WTC11 (cell line): ENCODE results near the gene FAM181A. TPM values are rescaled to one million over a fixed set of nuclear protein-coding genes. Genes with fewer than 3 reads are reported as not detected.

ENCODE experiments used
- ATAC-seq: fragments of 200-7000 bp; cut with Tn5 transposase; 2 replicates; pipeline ENCODE4 v1.10.0; 2021; ENCODE audit warnings: mild to moderate bottlenecking, moderate library complexity
- CTCF ChIA-PET: fragments of 300-600 bp; sonication (Branson Sonifier 250); formaldehyde crosslinking; loops from one replicate; lab custom pipeline; 2021; ENCODE audit warnings: antibody characterized with exemption; lab: Charles Lee
- POLR2A ChIA-PET: fragments of 350-600 bp; sonication (Branson Sonifier 250); formaldehyde crosslinking; loops from one replicate; lab custom pipeline; 2021; ENCODE audit warnings: antibody characterized with exemption; lab: Charles Lee
- DNase-seq: peaks from one replicate; pipeline ENCODE4 v3.0.0; 2021; ENCODE audit warnings: low spot score
- H3K27ac Mint-ChIP-seq: 2 replicates; pipeline ENCODE4 v1.8.0; 2021; ENCODE audit warnings: mixed read lengths
- H3K27me3 Mint-ChIP-seq: 2 replicates; pipeline ENCODE4 v1.8.0; 2021; ENCODE audit warnings: low read depth, mild to moderate bottlenecking, moderate library complexity, mixed read lengths
- H3K36me3 Mint-ChIP-seq: 2 replicates; pipeline ENCODE4 v1.8.0; 2021; ENCODE audit warnings: mixed read lengths
- H3K4me1 Mint-ChIP-seq: 2 replicates; pipeline ENCODE4 v1.8.0; 2022; ENCODE audit warnings: mixed read lengths
- H3K4me3 Mint-ChIP-seq: 2 replicates; pipeline ENCODE4 v1.8.0; 2021; ENCODE audit warnings: mild to moderate bottlenecking, moderate library complexity, mixed read lengths
- H3K9me3 Mint-ChIP-seq: 2 replicates; pipeline ENCODE4 v1.8.0; 2021; ENCODE audit warnings: mixed read lengths
- ELF4 ChIP-seq: sonication (generic); formaldehyde crosslinking; IDR thresholded peaks from 2 replicates; pipeline ENCODE4 v1.8.1; 2022; ENCODE audit warnings: low read depth, mild to moderate bottlenecking, moderate library complexity, missing genetic modification reagents
- FOXP1 ChIP-seq: sonication (generic); formaldehyde crosslinking; IDR thresholded peaks from 2 replicates; pipeline ENCODE4 v1.8.0; 2022; ENCODE audit warnings: missing genetic modification reagents, mild to moderate bottlenecking, moderate library complexity, borderline replicate concordance
- GABPB1 ChIP-seq: sonication (generic); formaldehyde crosslinking; IDR thresholded peaks from 2 replicates; pipeline ENCODE4 v1.8.1; 2023; ENCODE audit warnings: mild to moderate bottlenecking, missing genetic modification reagents
- KAT7 ChIP-seq: sonication (generic); formaldehyde crosslinking; IDR thresholded peaks from 2 replicates; pipeline ENCODE4 v1.8.1; 2023; ENCODE audit warnings: missing genetic modification reagents, mild to moderate bottlenecking, borderline replicate concordance
- MYBL2 ChIP-seq: sonication (generic); formaldehyde crosslinking; IDR thresholded peaks from 2 replicates; pipeline ENCODE4 v1.8.1; 2023; ENCODE audit warnings: mild to moderate bottlenecking, moderate library complexity, missing genetic modification reagents
- NR1H2 ChIP-seq: sonication (generic); formaldehyde crosslinking; IDR thresholded peaks from 2 replicates; pipeline ENCODE4 v1.9.0; 2021; ENCODE audit warnings: mild to moderate bottlenecking, moderate library complexity, missing genetic modification reagents
- RORB ChIP-seq: fragments of 250-450 bp; sonication (Bioruptor Pico); IDR thresholded peaks from 2 replicates; pipeline ENCODE4 v1.9.0; 2021; ENCODE audit warnings: mild to moderate bottlenecking
- SMAD4 ChIP-seq: sonication (generic); formaldehyde crosslinking; IDR thresholded peaks from 2 replicates; pipeline ENCODE4 v1.8.0; 2022; ENCODE audit warnings: mild to moderate bottlenecking, missing genetic modification reagents
- TEAD1 ChIP-seq: sonication (generic); formaldehyde crosslinking; IDR thresholded peaks from 2 replicates; pipeline ENCODE4 v1.8.0; 2022; ENCODE audit warnings: mild to moderate bottlenecking, missing genetic modification reagents
- ZNF396 ChIP-seq: fragments of 250-450 bp; sonication (Bioruptor Pico); IDR thresholded peaks from 2 replicates; pipeline ENCODE4 v1.8.0; 2021; ENCODE audit warnings: mild to moderate bottlenecking, moderate library complexity, borderline replicate concordance
- ZNF423 ChIP-seq: fragments of 250-450 bp; sonication (Bioruptor Pico); IDR thresholded peaks from 2 replicates; pipeline ENCODE4 v2.1.2; 2022; ENCODE audit warnings: mild to moderate bottlenecking, moderate library complexity
- ZNF671 ChIP-seq: fragments of 250-450 bp; sonication (Bioruptor Pico); IDR thresholded peaks from 2 replicates; pipeline ENCODE4 v1.8.0; 2021; ENCODE audit warnings: mild to moderate bottlenecking
- total RNA-seq: library from RNA; stranded (reverse); gene quantifications from 3 replicates; pipeline ENCODE4 v1.2.3, GENCODE V29; 2021
- TF ChIP-seq, protein P1 (sequence below): sonication (generic); formaldehyde crosslinking; IDR thresholded peaks from 2 replicates; pipeline ENCODE4 v1.8.1; 2023; ENCODE audit warnings: mild to moderate bottlenecking, missing genetic modification reagents, borderline replicate concordance
- TF ChIP-seq, protein P2 (sequence below): sonication (generic); formaldehyde crosslinking; IDR thresholded peaks from 2 replicates; pipeline ENCODE4 v1.8.1; 2022; ENCODE audit warnings: mild to moderate bottlenecking, moderate library complexity, missing genetic modification reagents
- TF ChIP-seq, protein P3 (sequence below): fragments of 200-600 bp; IDR thresholded peaks from 2 replicates; pipeline ENCODE4 v1.8.0; 2022; ENCODE audit warnings: antibody characterized with exemption
- TF ChIP-seq, protein P4 (sequence below): sonication (generic); formaldehyde crosslinking; IDR thresholded peaks from 2 replicates; pipeline ENCODE4 v1.8.1; 2022; ENCODE audit warnings: low read depth, mild to moderate bottlenecking, moderate library complexity, missing genetic modification reagents, borderline replicate concordance
- TF ChIP-seq, protein P5 (sequence below): fragments of 250-450 bp; sonication (Bioruptor Pico); IDR thresholded peaks from 2 replicates; pipeline ENCODE4 v2.1.2; 2022; ENCODE audit warnings: mild to moderate bottlenecking, moderate library complexity

Gene FAM181A
- total RNA-seq, 1 experiment from 2014 or later = not detected

DNA sequence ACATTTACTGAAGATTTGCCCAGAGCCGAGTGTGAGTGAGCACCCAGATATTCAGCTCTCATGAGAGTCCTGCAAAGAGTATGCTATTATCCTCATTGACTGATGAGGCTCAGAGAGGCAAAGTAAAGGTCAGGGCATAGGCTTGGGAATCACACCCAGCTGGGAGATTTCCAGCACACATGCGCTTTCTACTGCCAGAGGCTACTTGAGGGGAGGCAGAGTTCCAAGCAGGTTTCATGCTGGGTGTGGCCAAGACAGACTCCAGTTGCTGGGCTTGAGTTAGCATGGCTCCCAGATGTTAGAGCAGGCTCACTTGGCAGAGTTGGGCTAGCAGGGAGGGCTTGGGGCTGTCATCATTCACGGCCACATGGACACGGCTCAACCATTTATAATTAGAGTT, 14.4 kb upstream of the FAM181A start:
- H3K9me3 Mint-ChIP-seq = no peaks in the 10 kb centered on the region
- no peaks in the 10 kb centered on the region for H3K4me1 Mint-ChIP-seq
- ChIA-PET POLR2A (no interaction called here), CTCF (interaction anchor here (0.5 to 3.8 kb wide), 2 partner anchors 9 to 258 kb away, joined by 3 to 19 read pairs; no protein-coding TSS in a partner anchor)
- H3K27me3 Mint-ChIP-seq = no peaks in the 10 kb centered on the region; the same call in 1 of the 2 replicates
- no peak for ATAC-seq
- TF ChIP-seq RORB (CRISPR knock-in tag) = no peak
- TF ChIP-seq ZNF423 (CRISPR knock-in tag) = no peak
- TF ChIP-seq, protein P1, sequence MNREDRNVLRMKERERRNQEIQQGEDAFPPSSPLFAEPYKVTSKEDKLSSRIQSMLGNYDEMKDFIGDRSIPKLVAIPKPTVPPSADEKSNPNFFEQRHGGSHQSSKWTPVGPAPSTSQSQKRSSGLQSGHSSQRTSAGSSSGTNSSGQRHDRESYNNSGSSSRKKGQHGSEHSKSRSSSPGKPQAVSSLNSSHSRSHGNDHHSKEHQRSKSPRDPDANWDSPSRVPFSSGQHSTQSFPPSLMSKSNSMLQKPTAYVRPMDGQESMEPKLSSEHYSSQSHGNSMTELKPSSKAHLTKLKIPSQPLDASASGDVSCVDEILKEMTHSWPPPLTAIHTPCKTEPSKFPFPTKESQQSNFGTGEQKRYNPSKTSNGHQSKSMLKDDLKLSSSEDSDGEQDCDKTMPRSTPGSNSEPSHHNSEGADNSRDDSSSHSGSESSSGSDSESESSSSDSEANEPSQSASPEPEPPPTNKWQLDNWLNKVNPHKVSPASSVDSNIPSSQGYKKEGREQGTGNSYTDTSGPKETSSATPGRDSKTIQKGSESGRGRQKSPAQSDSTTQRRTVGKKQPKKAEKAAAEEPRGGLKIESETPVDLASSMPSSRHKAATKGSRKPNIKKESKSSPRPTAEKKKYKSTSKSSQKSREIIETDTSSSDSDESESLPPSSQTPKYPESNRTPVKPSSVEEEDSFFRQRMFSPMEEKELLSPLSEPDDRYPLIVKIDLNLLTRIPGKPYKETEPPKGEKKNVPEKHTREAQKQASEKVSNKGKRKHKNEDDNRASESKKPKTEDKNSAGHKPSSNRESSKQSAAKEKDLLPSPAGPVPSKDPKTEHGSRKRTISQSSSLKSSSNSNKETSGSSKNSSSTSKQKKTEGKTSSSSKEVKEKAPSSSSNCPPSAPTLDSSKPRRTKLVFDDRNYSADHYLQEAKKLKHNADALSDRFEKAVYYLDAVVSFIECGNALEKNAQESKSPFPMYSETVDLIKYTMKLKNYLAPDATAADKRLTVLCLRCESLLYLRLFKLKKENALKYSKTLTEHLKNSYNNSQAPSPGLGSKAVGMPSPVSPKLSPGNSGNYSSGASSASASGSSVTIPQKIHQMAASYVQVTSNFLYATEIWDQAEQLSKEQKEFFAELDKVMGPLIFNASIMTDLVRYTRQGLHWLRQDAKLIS (CRISPR knock-in tag) = no peak
- no peak for TF ChIP-seq NR1H2
- TF ChIP-seq FOXP1 (CRISPR knock-in tag) = no peak
- TF ChIP-seq GABPB1 (CRISPR knock-in tag) = no peak
- TF ChIP-seq ELF4 (CRISPR knock-in tag) = no peak
- TF ChIP-seq MYBL2 (CRISPR knock-in tag) = no peak
- TF ChIP-seq KAT7 (CRISPR knock-in tag) = no peak
- TF ChIP-seq, protein P2, sequence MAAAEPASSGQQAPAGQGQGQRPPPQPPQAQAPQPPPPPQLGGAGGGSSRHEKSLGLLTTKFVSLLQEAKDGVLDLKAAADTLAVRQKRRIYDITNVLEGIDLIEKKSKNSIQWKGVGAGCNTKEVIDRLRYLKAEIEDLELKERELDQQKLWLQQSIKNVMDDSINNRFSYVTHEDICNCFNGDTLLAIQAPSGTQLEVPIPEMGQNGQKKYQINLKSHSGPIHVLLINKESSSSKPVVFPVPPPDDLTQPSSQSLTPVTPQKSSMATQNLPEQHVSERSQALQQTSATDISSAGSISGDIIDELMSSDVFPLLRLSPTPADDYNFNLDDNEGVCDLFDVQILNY = no peak
- TF ChIP-seq ZNF671 (CRISPR knock-in tag) = no peak
- H3K4me3 Mint-ChIP-seq = no peak overlapping the region
- no peak overlapping the region for H3K27ac Mint-ChIP-seq
- no peak for DNase-seq
- no peaks in the 10 kb centered on the region for H3K36me3 Mint-ChIP-seq

DNA sequence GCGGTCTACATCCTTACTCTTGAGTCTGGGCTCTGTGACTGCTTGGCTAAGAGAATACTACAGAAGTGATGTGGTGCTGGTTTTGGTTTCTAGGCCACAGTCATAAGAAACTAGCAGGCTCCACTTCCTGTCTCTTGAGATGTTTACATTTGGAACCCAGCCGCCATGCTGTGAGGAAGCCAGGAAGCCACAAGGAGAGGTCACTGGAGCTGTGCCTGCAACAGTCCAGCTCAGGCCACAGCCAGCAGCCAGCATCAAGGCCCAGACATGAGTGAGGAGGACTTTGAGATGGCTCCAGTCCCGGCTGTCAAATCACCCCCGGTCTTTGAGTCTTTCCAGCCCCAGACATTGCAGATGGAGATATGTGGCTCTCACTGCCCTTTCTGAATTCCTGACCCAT, 12.9 kb upstream of the FAM181A start:
- Mint-ChIP-seq H3K4me3 (no peak overlapping the region), H3K9me3 (no peaks in the 10 kb centered on the region), H3K27me3 (no peaks in the 10 kb centered on the region; the same call in 1 of the 2 replicates), H3K27ac (no peak overlapping the region), H3K4me1 (no peaks in the 10 kb centered on the region), H3K36me3 (no peaks in the 10 kb centered on the region)
- DNase-seq = no peak
- POLR2A ChIA-PET = no interaction called here
- CTCF ChIA-PET = interaction anchor here (0.9 to 3.8 kb wide), 3 partner anchors 9 to 25 kb away, joined by 3 to 20 read pairs (median 19); no protein-coding TSS in a partner anchor
- TF ChIP-seq, protein P3, sequence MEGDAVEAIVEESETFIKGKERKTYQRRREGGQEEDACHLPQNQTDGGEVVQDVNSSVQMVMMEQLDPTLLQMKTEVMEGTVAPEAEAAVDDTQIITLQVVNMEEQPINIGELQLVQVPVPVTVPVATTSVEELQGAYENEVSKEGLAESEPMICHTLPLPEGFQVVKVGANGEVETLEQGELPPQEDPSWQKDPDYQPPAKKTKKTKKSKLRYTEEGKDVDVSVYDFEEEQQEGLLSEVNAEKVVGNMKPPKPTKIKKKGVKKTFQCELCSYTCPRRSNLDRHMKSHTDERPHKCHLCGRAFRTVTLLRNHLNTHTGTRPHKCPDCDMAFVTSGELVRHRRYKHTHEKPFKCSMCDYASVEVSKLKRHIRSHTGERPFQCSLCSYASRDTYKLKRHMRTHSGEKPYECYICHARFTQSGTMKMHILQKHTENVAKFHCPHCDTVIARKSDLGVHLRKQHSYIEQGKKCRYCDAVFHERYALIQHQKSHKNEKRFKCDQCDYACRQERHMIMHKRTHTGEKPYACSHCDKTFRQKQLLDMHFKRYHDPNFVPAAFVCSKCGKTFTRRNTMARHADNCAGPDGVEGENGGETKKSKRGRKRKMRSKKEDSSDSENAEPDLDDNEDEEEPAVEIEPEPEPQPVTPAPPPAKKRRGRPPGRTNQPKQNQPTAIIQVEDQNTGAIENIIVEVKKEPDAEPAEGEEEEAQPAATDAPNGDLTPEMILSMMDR = no peak
- TF ChIP-seq TEAD1 = no peak
- TF ChIP-seq, protein P4, sequence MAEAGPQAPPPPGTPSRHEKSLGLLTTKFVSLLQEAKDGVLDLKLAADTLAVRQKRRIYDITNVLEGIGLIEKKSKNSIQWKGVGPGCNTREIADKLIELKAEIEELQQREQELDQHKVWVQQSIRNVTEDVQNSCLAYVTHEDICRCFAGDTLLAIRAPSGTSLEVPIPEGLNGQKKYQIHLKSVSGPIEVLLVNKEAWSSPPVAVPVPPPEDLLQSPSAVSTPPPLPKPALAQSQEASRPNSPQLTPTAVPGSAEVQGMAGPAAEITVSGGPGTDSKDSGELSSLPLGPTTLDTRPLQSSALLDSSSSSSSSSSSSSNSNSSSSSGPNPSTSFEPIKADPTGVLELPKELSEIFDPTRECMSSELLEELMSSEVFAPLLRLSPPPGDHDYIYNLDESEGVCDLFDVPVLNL (CRISPR knock-in tag) = no peak
- TF ChIP-seq, protein P5, sequence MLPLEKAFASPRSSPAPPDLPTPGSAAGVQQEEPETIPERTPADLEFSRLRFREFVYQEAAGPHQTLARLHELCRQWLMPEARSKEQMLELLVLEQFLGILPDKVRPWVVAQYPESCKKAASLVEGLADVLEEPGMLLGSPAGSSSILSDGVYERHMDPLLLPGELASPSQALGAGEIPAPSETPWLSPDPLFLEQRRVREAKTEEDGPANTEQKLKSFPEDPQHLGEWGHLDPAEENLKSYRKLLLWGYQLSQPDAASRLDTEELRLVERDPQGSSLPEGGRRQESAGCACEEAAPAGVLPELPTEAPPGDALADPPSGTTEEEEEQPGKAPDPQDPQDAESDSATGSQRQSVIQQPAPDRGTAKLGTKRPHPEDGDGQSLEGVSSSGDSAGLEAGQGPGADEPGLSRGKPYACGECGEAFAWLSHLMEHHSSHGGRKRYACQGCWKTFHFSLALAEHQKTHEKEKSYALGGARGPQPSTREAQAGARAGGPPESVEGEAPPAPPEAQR (CRISPR knock-in tag) = no peak
- no peak for TF ChIP-seq ZNF396 (CRISPR knock-in tag)
- no peak for TF ChIP-seq RORB (CRISPR knock-in tag)
- no peak for TF ChIP-seq SMAD4
- ATAC-seq = no peak
